HG03439 (cell line): ENCODE results near the gene RNF11.
"Not testable (repeated sequence)": the region's sequence is repeated elsewhere in the genome, so short reads cannot be mapped to it uniquely, and the experiment has no call there.

Experiments used
- ATAC-seq: cut with Tn5 transposase; IDR thresholded peaks from one replicate; pipeline ENCODE4 v1.9.1; 2021; ENCODE audit warnings: mild to moderate bottlenecking, moderate library complexity; ENCODE audit not compliant: unreplicated experiment

The RNF11 gene

GRCh38 chr1:51235673-51236530 is at the start of gene RNF11:
Gene RNF11, plus strand, starts transcription at chr1:51236273. Its CDS starts 484 bp downstream, at chr1:51236757.
- ATAC-seq, result peak; percentile 79

GRCh38 chr1:51188230-51188629 is 47.8 kb upstream of the RNF11 start:
- no peak for ATAC-seq

- ATAC-seq, result no peak
These were observed 46.5 kb upstream of the RNF11 start for GRCh38 chr1:51189421-51190073.

GRCh38 chr1:51190961-51191360 is 45.1 kb upstream of the RNF11 start:
- ATAC-seq, result no peak

GRCh38 chr1:51192213-51192843 is 43.7 kb upstream of the RNF11 start:
- no peak for ATAC-seq

- ATAC-seq, result no peak
These were observed 42.5 kb upstream of the RNF11 start for GRCh38 chr1:51193564-51193963.

GRCh38 chr1:51203121-51203873 is 32.8 kb upstream of the RNF11 start:
- peak; percentile 77 for ATAC-seq

GRCh38 chr1:51203874-51204245 is 32.2 kb upstream of the RNF11 start:
- ATAC-seq, result no peak

- no peak for ATAC-seq
These were observed 26.0 kb upstream of the RNF11 start for GRCh38 chr1:51210055-51210454.

GRCh38 chr1:51210676-51211075 is 25.4 kb upstream of the RNF11 start:
- ATAC-seq, result no peak

- ATAC-seq, result no peak
These were observed 21.4 kb upstream of the RNF11 start for GRCh38 chr1:51214615-51215131.

- no peak for ATAC-seq
These were observed 20.9 kb upstream of the RNF11 start for GRCh38 chr1:51215169-51215568.

- ATAC-seq, result no peak
These were observed 19.4 kb upstream of the RNF11 start for GRCh38 chr1:51216631-51217030.

- ATAC-seq, result no peak
These were observed 19.0 kb upstream of the RNF11 start for GRCh38 chr1:51217101-51217500.

- ATAC-seq, result no peak
These were observed 17.5 kb upstream of the RNF11 start for GRCh38 chr1:51218570-51218969.

GRCh38 chr1:51219022-51219421 is 17.1 kb upstream of the RNF11 start:
- ATAC-seq, result no peak

GRCh38 chr1:51221529-51221928 is 14.5 kb upstream of the RNF11 start:
- not testable (repeated sequence) for ATAC-seq

GRCh38 chr1:51222136-51222787 is 13.8 kb upstream of the RNF11 start:
- ATAC-seq, result no peak

GRCh38 chr1:51222809-51223208 is 13.3 kb upstream of the RNF11 start:
- no peak for ATAC-seq

- no peak for ATAC-seq
These were observed 11.8 kb upstream of the RNF11 start for GRCh38 chr1:51224255-51224654.
